Caco-2 (cell line): ENCODE measurements around the gene SNAP47. TPM values are rescaled to one million over a fixed set of nuclear protein-coding genes. Genes with fewer than 3 reads are reported as not detected.

Source experiments
- BruUV-seq: library from RNA; stranded (reverse); fragments of 400-500 nt; replicated peaks from 2 replicates; lab custom pipeline; 2021; lab: Mats Ljungman, UMichigan
- CTCF ChIA-PET: fragments of 300-600 bp; sonication (Branson Sonifier 250); formaldehyde crosslinking; loops from one replicate; lab custom pipeline; 2022; ENCODE audit warnings: antibody characterized with exemption; lab: Charles Lee
- POLR2A ChIA-PET: fragments of 300-600 bp; sonication (Branson Sonifier 250); formaldehyde crosslinking; loops from one replicate; lab custom pipeline; 2022; ENCODE audit warnings: antibody characterized with exemption; lab: Charles Lee
- DNase-seq, 2 experiments: peaks; one replicate each; pipeline versions ENCODE4 v3.0.0 to v3.0.0-alpha.2; 2020 to 2022
- H3K27me3 ChIP-seq: replicated peaks from 2 replicates; pipeline ENCODE4 v1.6.0; 2011; ENCODE audit warnings: low read length; ENCODE audit not compliant: control insufficient read depth, insufficient read depth
- H3K36me3 ChIP-seq: 2 replicates; pipeline ENCODE4 v1.5.1; 2011; ENCODE audit warnings: low read length; ENCODE audit not compliant: control insufficient read depth, insufficient read depth
- H3K4me1 ChIP-seq: fragments of 250-450 bp; sonication (Bioruptor Pico); 2 replicates; pipeline ENCODE4 v1.5.1; 2020; ENCODE audit warnings: mild to moderate bottlenecking
- H3K4me3 ChIP-seq: 2 replicates; pipeline ENCODE4 v1.5.1; 2011; ENCODE audit warnings: low read depth, mild to moderate bottlenecking, control low read depth, low read length
- H3K9me3 ChIP-seq: fragments of 250-450 bp; sonication (Bioruptor Pico); 2 replicates; pipeline ENCODE4 v1.5.1; 2020; ENCODE audit warnings: mild to moderate bottlenecking, moderate library complexity
- H3K27ac Mint-ChIP-seq: one replicate; pipeline ENCODE4 v1.8.0; 2022; ENCODE audit warnings: mixed read lengths; ENCODE audit not compliant: unreplicated experiment
- H3K27me3 Mint-ChIP-seq: one replicate; pipeline ENCODE4 v1.8.0; 2022; ENCODE audit warnings: mixed read lengths; ENCODE audit not compliant: insufficient read depth, unreplicated experiment
- H3K36me3 Mint-ChIP-seq: one replicate; pipeline ENCODE4 v1.8.0; 2022; ENCODE audit warnings: mild to moderate bottlenecking, mixed read lengths; ENCODE audit not compliant: insufficient read depth, unreplicated experiment
- H3K4me1 Mint-ChIP-seq: one replicate; pipeline ENCODE4 v1.8.0; 2022; ENCODE audit warnings: low read depth, mixed read lengths; ENCODE audit not compliant: unreplicated experiment
- H3K4me3 Mint-ChIP-seq: one replicate; pipeline ENCODE4 v1.8.0; 2022; ENCODE audit warnings: mild to moderate bottlenecking, moderate library complexity, mixed read lengths; ENCODE audit not compliant: unreplicated experiment
- H3K9me3 Mint-ChIP-seq: one replicate; pipeline ENCODE4 v1.8.0; 2022; ENCODE audit warnings: mixed read lengths; ENCODE audit not compliant: unreplicated experiment
- CTCF ChIP-seq, 2 experiments: fragments of 200-600 bp in 1 of 2; IDR thresholded peaks; 1 replicate in 1 of 2; 2 replicates in 1 of 2; pipeline versions ENCODE4 v1.5.1 to v1.8.0; 2011 to 2022; ENCODE audit warnings: antibody characterized with exemption in 1 of 2, control low read depth in 1 of 2, inconsistent platforms in 1 of 2, low read depth in 1 of 2, low read length in 1 of 2, mild to moderate bottlenecking in 1 of 2, moderate library complexity in 1 of 2; ENCODE audit not compliant: insufficient read depth in 1 of 2, severe bottlenecking in 1 of 2, unreplicated experiment in 1 of 2
- intact Hi-C: fragments of 100-400 bp; cut with micrococcal nuclease; formaldehyde crosslinking; loops from one replicate; pipeline ENCODE4 v1.10.0; 2022; ENCODE audit not compliant: unreplicated experiment
- total RNA-seq: library from RNA; stranded (reverse); gene quantifications from 2 replicates; pipeline ENCODE4 v1.2.3, GENCODE V29; 2022

SNAP47 gene
- total RNA-seq, 1 experiment from 2014 or later: 29.1 TPM

- no peak overlapping the region for H3K4me3 Mint-ChIP-seq
- no peak for DNase-seq
- no peaks in the 10 kb centered on the region for H3K27me3 ChIP-seq
- no peaks in the 10 kb centered on the region for H3K4me1 Mint-ChIP-seq
- H3K4me1 ChIP-seq: 0 out of 2 replicates have a peak, but pooled peaks cover 3% of the 10 kb centered on the region
- H3K9me3 ChIP-seq: no peaks in the 10 kb centered on the region
- H3K9me3 Mint-ChIP-seq: no peaks in the 10 kb centered on the region
- H3K36me3 Mint-ChIP-seq: no peaks in the 10 kb centered on the region
- ChIA-PET CTCF (interaction anchor here (0.6 kb wide), 1 partner anchor 1801 kb away, joined by 3 read pairs; no protein-coding TSS in a partner anchor), POLR2A (no interaction called here)
- no peak for TF ChIP-seq CTCF (IDR thresholded peaks at IDR 0.05; ENCODE audit: insufficient read depth in 1 of 2, low read depth in 1 of 2, low read length in 1 of 2, severe bottlenecking in 1 of 2, unreplicated experiment in 1 of 2)
- H3K36me3 ChIP-seq: no peaks in the 10 kb centered on the region
- intact Hi-C loops: no loop called here
- no TSS peak for BruUV-seq
- H3K4me3 ChIP-seq: no peak overlapping the region
- H3K27me3 Mint-ChIP-seq: peaks cover 3% of the 10 kb centered on the region
- no peak overlapping the region for H3K27ac Mint-ChIP-seq
These were observed 58.9 kb downstream of the SNAP47 start for GRCh38 chr1:227793948-227794816.

- peaks cover under 1% of the 10 kb centered on the region for H3K27me3 Mint-ChIP-seq
- Histone ChIP-seq H3K9me3 (no peaks in the 10 kb centered on the region), H3K27me3 (no peaks in the 10 kb centered on the region), H3K4me3 (no peak overlapping the region), H3K4me1 (no peaks in the 10 kb centered on the region), H3K36me3 (no peaks in the 10 kb centered on the region)
- no peaks in the 10 kb centered on the region for H3K36me3 Mint-ChIP-seq
- no peak overlapping the region for H3K27ac Mint-ChIP-seq
- no peaks in the 10 kb centered on the region for H3K9me3 Mint-ChIP-seq
- TF ChIP-seq CTCF (IDR thresholded peaks at IDR 0.05; ENCODE audit: insufficient read depth in 1 of 2, low read depth in 1 of 2, low read length in 1 of 2, severe bottlenecking in 1 of 2, unreplicated experiment in 1 of 2): no peak
- CTCF ChIA-PET: interaction anchor here (0.6 to 0.7 kb wide), 2 partner anchors 109 to 288 kb away, joined by 4 to 7 read pairs; partner anchors contain the start of gene ARF1
- no peak overlapping the region for H3K4me3 Mint-ChIP-seq
- H3K4me1 Mint-ChIP-seq: no peaks in the 10 kb centered on the region
- DNase-seq: no peak
- POLR2A ChIA-PET: no interaction called here
- no TSS peak for BruUV-seq
- intact Hi-C loops: no loop called here
These were observed 59.6 kb downstream of the SNAP47 start for GRCh38 chr1:227794817-227795192.

- no peak overlapping the region for H3K4me3 ChIP-seq
- TF ChIP-seq CTCF (IDR thresholded peaks at IDR 0.05; ENCODE audit: insufficient read depth in 1 of 2, low read depth in 1 of 2, low read length in 1 of 2, severe bottlenecking in 1 of 2, unreplicated experiment in 1 of 2): no peak
- no peaks in the 10 kb centered on the region for H3K36me3 Mint-ChIP-seq
- no peak overlapping the region for H3K4me3 Mint-ChIP-seq
- H3K4me1 ChIP-seq: no peaks in the 10 kb centered on the region
- BruUV-seq: no TSS peak
- no peaks in the 10 kb centered on the region for H3K9me3 Mint-ChIP-seq
- H3K9me3 ChIP-seq: no peaks in the 10 kb centered on the region
- no peak for DNase-seq
- H3K27me3 Mint-ChIP-seq: peaks cover 2% of the 10 kb centered on the region
- no peaks in the 10 kb centered on the region for H3K36me3 ChIP-seq
- ChIA-PET CTCF (interaction anchor here (0.7 kb wide), 1 partner anchor 253 kb away, joined by 4 read pairs; no protein-coding TSS in a partner anchor), POLR2A (no interaction called here)
- H3K4me1 Mint-ChIP-seq: no peaks in the 10 kb centered on the region
- H3K27me3 ChIP-seq: no peaks in the 10 kb centered on the region
- intact Hi-C loops: no loop called here
- H3K27ac Mint-ChIP-seq: no peak overlapping the region
These were observed 60.5 kb downstream of the SNAP47 start for GRCh38 chr1:227795732-227796131.
